Mesodermal cell (in vitro differentiated cells): ENCODE data around the gene POLG.

Experiments
- H3K27ac ChIP-seq: 2 replicates; pipeline ENCODE4 v1.7.0; 2013; ENCODE audit warnings: mild to moderate bottlenecking, low read depth, low read length, moderate library complexity; ENCODE audit not compliant: severe bottlenecking
- H3K36me3 ChIP-seq: 2 replicates; pipeline ENCODE4 v1.7.1; 2013; ENCODE audit warnings: mild to moderate bottlenecking, low read length, moderate library complexity; ENCODE audit not compliant: control insufficient read depth, insufficient read depth
- H3K4me1 ChIP-seq: one replicate; pipeline ENCODE4 v1.7.1; 2013; ENCODE audit warnings: mild to moderate bottlenecking, low read length; ENCODE audit not compliant: insufficient read depth, control insufficient read depth, poor library complexity, severe bottlenecking
- H3K4me3 ChIP-seq: 2 replicates; pipeline ENCODE4 v1.7.0; 2013; ENCODE audit warnings: low read length, control low read depth, mild to moderate bottlenecking; ENCODE audit not compliant: insufficient read depth, poor library complexity, severe bottlenecking; ENCODE audit errors: extremely low read depth
- H3K9me3 ChIP-seq: 2 replicates; pipeline ENCODE4 v1.7.1; 2013; ENCODE audit warnings: mild to moderate bottlenecking, low read length, moderate library complexity; ENCODE audit not compliant: control insufficient read depth
- WGBS, 2 experiments: methylation state at CpG; one replicate each; pipeline ENCODE4 v1.1.5; 2013; ENCODE audit warnings: missing lambda C conversion rate in 2 of 2; ENCODE audit not compliant: insufficient coverage in 2 of 2; 5-methylcytosine and 5-hydroxymethylcytosine counted together

Gene POLG

GRCh38 chr15:89377024-89377841 lies 42.6 kb upstream of the POLG start:
- Histone ChIP-seq H3K27ac (no peak overlapping the region), H3K36me3 (no peaks in the 10 kb centered on the region), H3K4me1 (no peaks in the 10 kb centered on the region), H3K9me3 (no peaks in the 10 kb centered on the region), H3K4me3 (no peak overlapping the region)
- 66 to 72% methylated on average over 26 to 30 of the region's 31 CpGs for WGBS, 2 experiments

GRCh38 chr15:89376388-89376787 lies 41.8 kb upstream of the POLG start:
- 60 to 74% methylated on average over 2 of the region's 2 CpGs for WGBS, 2 experiments
- Histone ChIP-seq H3K9me3 (no peaks in the 10 kb centered on the region), H3K4me1 (no peaks in the 10 kb centered on the region), H3K27ac (no peak overlapping the region), H3K36me3 (no peaks in the 10 kb centered on the region), H3K4me3 (no peak overlapping the region)

GRCh38 chr15:89375093-89376005 lies 40.7 kb upstream of the POLG start:
- H3K4me1 ChIP-seq: no peaks in the 10 kb centered on the region
- H3K27ac ChIP-seq: no peak overlapping the region
- H3K9me3 ChIP-seq: no peaks in the 10 kb centered on the region
- WGBS, 2 experiments: 20 to 48% methylated on average over 2 to 3 of the region's 9 CpGs
- no peak overlapping the region for H3K4me3 ChIP-seq
- no peaks in the 10 kb centered on the region for H3K36me3 ChIP-seq

GRCh38 chr15:89374086-89374981 lies 39.7 kb upstream of the POLG start:
- no peak overlapping the region for H3K27ac ChIP-seq
- no peaks in the 10 kb centered on the region for H3K4me1 ChIP-seq
- H3K36me3 ChIP-seq: no peaks in the 10 kb centered on the region
- H3K9me3 ChIP-seq: no peaks in the 10 kb centered on the region
- no peak overlapping the region for H3K4me3 ChIP-seq
- WGBS, 2 experiments: 22 to 34% methylated on average over 8 to 11 of the region's 14 CpGs

GRCh38 chr15:89372069-89372935 lies 37.7 kb upstream of the POLG start:
- 31% methylated on average over 10 of the region's 15 CpGs for WGBS, 2 experiments
- no peak overlapping the region for H3K27ac ChIP-seq
- no peaks in the 10 kb centered on the region for H3K36me3 ChIP-seq
- no peaks in the 10 kb centered on the region for H3K9me3 ChIP-seq
- H3K4me3 ChIP-seq: no peak overlapping the region
- no peaks in the 10 kb centered on the region for H3K4me1 ChIP-seq

GRCh38 chr15:89371228-89372044 lies 36.8 kb upstream of the POLG start:
- Histone ChIP-seq H3K4me3 (peak overlapping the region; percentile 6), H3K9me3 (no peaks in the 10 kb centered on the region), H3K36me3 (no peaks in the 10 kb centered on the region), H3K4me1 (no peaks in the 10 kb centered on the region), H3K27ac (no peak overlapping the region)
- WGBS, 2 experiments: 1% methylated on average over 66 to 78 of the region's 87 CpGs

GRCh38 chr15:89370978-89371227 lies 36.3 kb upstream of the POLG start:
- Histone ChIP-seq H3K9me3 (no peaks in the 10 kb centered on the region), H3K4me1 (no peaks in the 10 kb centered on the region), H3K4me3 (no peak overlapping the region), H3K27ac (no peak overlapping the region), H3K36me3 (no peaks in the 10 kb centered on the region)
- WGBS, 2 experiments: 0 to 2% methylated on average over 10 to 11 of the region's 11 CpGs

- WGBS, 2 experiments: 3 to 7% methylated on average over 21 to 29 of the region's 33 CpGs
- Histone ChIP-seq H3K4me3 (no peak overlapping the region), H3K36me3 (no peaks in the 10 kb centered on the region), H3K27ac (no peak overlapping the region), H3K9me3 (no peaks in the 10 kb centered on the region), H3K4me1 (no peaks in the 10 kb centered on the region)
These were observed 35.7 kb upstream of the POLG start for GRCh38 chr15:89370120-89370977.
